ENCODE measurements around the gene ERI3. TPM values are rescaled to one million over a fixed set of nuclear protein-coding genes. Genes with fewer than 3 reads are reported as not detected.

Gene ERI3
- total and polyA plus RNA-seq, 10 of the 15 experiments (the other 5 are each of a cell fraction or from before 2014, with no cell fraction given) = 20.6 to 90.4 (median 41.2) TPM

DNA sequence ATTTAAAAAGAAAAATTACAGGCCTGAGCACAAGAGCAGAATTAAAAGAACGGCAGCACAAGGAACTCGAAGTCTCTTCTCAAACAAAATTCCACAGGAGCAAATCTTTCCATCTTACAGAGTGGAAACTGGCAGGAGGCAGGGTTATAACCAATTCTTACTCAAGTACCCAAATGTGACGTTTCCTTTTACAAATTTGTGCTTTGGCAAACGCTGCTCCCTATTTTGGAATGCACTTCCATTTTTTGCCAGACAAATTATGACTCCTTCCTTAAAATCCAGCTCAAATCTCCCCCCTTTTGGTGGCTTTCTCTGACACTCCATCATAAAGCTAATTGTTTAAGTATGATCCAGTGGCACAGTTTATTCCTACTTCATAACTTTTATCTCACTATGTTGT lies 7.8 kb downstream of the ERI3 start:
- no peaks in the 10 kb centered on the region for H3K36me3 ChIP-seq (ENCODE audit: control insufficient read depth in 2 of 2, insufficient read depth in 2 of 2, low read length in 1 of 2)
- TF ChIP-seq SRF (IDR thresholded peaks at IDR 0.05; ENCODE audit: low read depth in 2 of 2, low read length in 2 of 2) (no peak), ATF7 (IDR thresholded peaks at IDR 0.05; ENCODE audit: low read depth) (no peak), IKZF1 (conservative IDR thresholded peaks at IDR 0.05) (no peak)
- TF ChIP-seq, protein P1, sequence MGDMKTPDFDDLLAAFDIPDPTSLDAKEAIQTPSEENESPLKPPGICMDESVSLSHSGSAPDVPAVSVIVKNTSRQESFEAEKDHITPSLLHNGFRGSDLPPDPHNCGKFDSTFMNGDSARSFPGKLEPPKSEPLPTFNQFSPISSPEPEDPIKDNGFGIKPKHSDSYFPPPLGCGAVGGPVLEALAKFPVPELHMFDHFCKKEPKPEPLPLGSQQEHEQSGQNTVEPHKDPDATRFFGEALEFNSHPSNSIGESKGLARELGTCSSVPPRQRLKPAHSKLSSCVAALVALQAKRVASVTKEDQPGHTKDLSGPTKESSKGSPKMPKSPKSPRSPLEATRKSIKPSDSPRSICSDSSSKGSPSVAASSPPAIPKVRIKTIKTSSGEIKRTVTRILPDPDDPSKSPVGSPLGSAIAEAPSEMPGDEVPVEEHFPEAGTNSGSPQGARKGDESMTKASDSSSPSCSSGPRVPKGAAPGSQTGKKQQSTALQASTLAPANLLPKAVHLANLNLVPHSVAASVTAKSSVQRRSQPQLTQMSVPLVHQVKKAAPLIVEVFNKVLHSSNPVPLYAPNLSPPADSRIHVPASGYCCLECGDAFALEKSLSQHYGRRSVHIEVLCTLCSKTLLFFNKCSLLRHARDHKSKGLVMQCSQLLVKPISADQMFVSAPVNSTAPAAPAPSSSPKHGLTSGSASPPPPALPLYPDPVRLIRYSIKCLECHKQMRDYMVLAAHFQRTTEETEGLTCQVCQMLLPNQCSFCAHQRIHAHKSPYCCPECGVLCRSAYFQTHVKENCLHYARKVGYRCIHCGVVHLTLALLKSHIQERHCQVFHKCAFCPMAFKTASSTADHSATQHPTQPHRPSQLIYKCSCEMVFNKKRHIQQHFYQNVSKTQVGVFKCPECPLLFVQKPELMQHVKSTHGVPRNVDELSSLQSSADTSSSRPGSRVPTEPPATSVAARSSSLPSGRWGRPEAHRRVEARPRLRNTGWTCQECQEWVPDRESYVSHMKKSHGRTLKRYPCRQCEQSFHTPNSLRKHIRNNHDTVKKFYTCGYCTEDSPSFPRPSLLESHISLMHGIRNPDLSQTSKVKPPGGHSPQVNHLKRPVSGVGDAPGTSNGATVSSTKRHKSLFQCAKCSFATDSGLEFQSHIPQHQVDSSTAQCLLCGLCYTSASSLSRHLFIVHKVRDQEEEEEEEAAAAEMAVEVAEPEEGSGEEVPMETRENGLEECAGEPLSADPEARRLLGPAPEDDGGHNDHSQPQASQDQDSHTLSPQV (IDR thresholded peaks at IDR 0.05) = no peak
- FAIRE-seq (no peak), ATAC-seq (no peak), DNase-seq (ENCODE audit: low read depth, low spot score) (no peak)
- no peak overlapping the region for H3K4me3 ChIP-seq
- WGBS (ENCODE audit: insufficient coverage, insufficient replicate concordance, low lambda C conversion rate, missing lambda C conversion rate) = 87% methylated on average over 4 of the region's 4 CpGs
- in situ Hi-C loops (cut with MboI) (no loop called here), intact Hi-C loops (cut with micrococcal nuclease; ENCODE audit: unreplicated experiment) (no loop called here)
- H4K20me1 ChIP-seq (ENCODE audit: control insufficient read depth, insufficient read depth) = no peaks in the 10 kb centered on the region; the same call in 1 of the 2 replicates
- no peak overlapping the region for H3K9ac ChIP-seq (ENCODE audit: control insufficient read depth, insufficient read depth, low read length)
- H3K27me3 ChIP-seq (replicated peaks in 1 of 2; ENCODE audit: control insufficient read depth in 2 of 2, insufficient read depth in 2 of 2, low read length in 1 of 2) = no peaks in the 10 kb centered on the region
- CTCF ChIA-PET = interaction anchor here (1.5 kb wide), 1 partner anchor 21 kb away, joined by 3 read pairs; no protein-coding TSS in a partner anchor
- BruUV-seq (replicated peaks) = no TSS peak
- H3K79me2 ChIP-seq (ENCODE audit: control insufficient read depth, insufficient read depth, low read length) = no peaks in the 10 kb centered on the region; the same call in 1 of the 2 replicates
- no peaks in the 10 kb centered on the region for H3K4me1 ChIP-seq (ENCODE audit: control insufficient read depth, insufficient read depth, low read length)
- H3K9me3 ChIP-seq (replicated peaks; ENCODE audit: control insufficient read depth, insufficient read depth, low read length) = no peaks in the 10 kb centered on the region
- H3K4me2 ChIP-seq (ENCODE audit: control insufficient read depth, insufficient read depth) = no peak overlapping the region
- POLR2A ChIA-PET = no interaction called here
- no peak overlapping the region for H3K27ac ChIP-seq (ENCODE audit: control insufficient read depth, insufficient read depth)
- SMC1A ChIA-PET (ENCODE audit: uncharacterized antibody, unreplicated experiment) = no interaction called here
- RAD21 ChIA-PET (ENCODE audit: unreplicated experiment) = no interaction called here
- H2AFZ ChIP-seq (ENCODE audit: control insufficient read depth, low read depth, low read length) = no peak overlapping the region

All from GM12878 (cell line).